HepG2 (cell line): ENCODE data around the gene THRB. TPM values are rescaled to one million over a fixed set of nuclear protein-coding genes. Genes with fewer than 3 reads are reported as not detected.

Experiments
- ARNT ChIP-seq: fragments of 450-650 bp; IDR thresholded peaks from 2 replicates; pipeline ENCODE4 v1.6.1; 2017
- DPF2 ChIP-seq: sonication (generic); formaldehyde crosslinking; IDR thresholded peaks from 2 replicates; pipeline ENCODE4 v1.4.0; 2020; ENCODE audit warnings: mild to moderate bottlenecking, low read depth, missing genetic modification reagents, borderline replicate concordance
- FOXJ3 ChIP-seq: sonication (generic); formaldehyde crosslinking; IDR thresholded peaks from 2 replicates; pipeline ENCODE4 v1.4.0; 2020; ENCODE audit warnings: missing genetic modification reagents, mild to moderate bottlenecking, borderline replicate concordance
- FOXK2 ChIP-seq: fragments of 450-650 bp; IDR thresholded peaks from 2 replicates; pipeline ENCODE4 v1.6.1; 2016
- GLI4 ChIP-seq: sonication (generic); formaldehyde crosslinking; IDR thresholded peaks from 2 replicates; pipeline ENCODE4 v1.5.1; 2020; ENCODE audit warnings: missing genetic modification reagents, mild to moderate bottlenecking, moderate library complexity, borderline replicate concordance
- HNRNPLL ChIP-seq: fragments of 200-400 bp; formaldehyde crosslinking; IDR thresholded peaks from 2 replicates; pipeline ENCODE4 v1.6.1; 2017; ENCODE audit warnings: mild to moderate bottlenecking, low read depth, low read length; ENCODE audit not compliant: poor library complexity, severe bottlenecking
- LCORL ChIP-seq, 2 experiments: fragments of 450-650 bp in 1 of 2; sonication (generic) in 1 of 2; formaldehyde crosslinking in 1 of 2; IDR thresholded peaks; 2 replicates each; pipeline versions ENCODE4 v1.5.0 to v1.6.1; 2017 to 2020; ENCODE audit warnings: antibody characterized with exemption in 1 of 2, missing genetic modification reagents in 1 of 2
- NFATC3 ChIP-seq: sonication (generic); formaldehyde crosslinking; IDR thresholded peaks from 2 replicates; pipeline ENCODE4 v1.5.1; 2020; ENCODE audit warnings: mild to moderate bottlenecking, missing genetic modification reagents
- SNAI1 ChIP-seq: sonication (generic); formaldehyde crosslinking; IDR thresholded peaks from 2 replicates; pipeline ENCODE4 v1.5.0; 2020; ENCODE audit warnings: mild to moderate bottlenecking, missing genetic modification reagents, borderline replicate concordance
- SRSF4 ChIP-seq: fragments of 200-400 bp; formaldehyde crosslinking; IDR thresholded peaks from one replicate; pipeline ENCODE4 v1.6.1; 2018; ENCODE audit warnings: mild to moderate bottlenecking, low read depth, low read length, moderate library complexity; ENCODE audit not compliant: poor library complexity, severe bottlenecking
- TAF15 ChIP-seq: fragments of 200-400 bp; formaldehyde crosslinking; IDR thresholded peaks from one replicate; pipeline ENCODE4 v1.6.1; 2018; ENCODE audit warnings: mild to moderate bottlenecking, low read depth, low read length; ENCODE audit not compliant: poor library complexity, severe bottlenecking
- WIZ ChIP-seq: sonication (generic); formaldehyde crosslinking; IDR thresholded peaks from 2 replicates; pipeline ENCODE4 v1.5.1; 2020; ENCODE audit warnings: mild to moderate bottlenecking, missing genetic modification reagents
- ZBTB21 ChIP-seq: sonication (generic); formaldehyde crosslinking; IDR thresholded peaks from 2 replicates; pipeline ENCODE4 v1.4.0; 2020; ENCODE audit warnings: missing genetic modification reagents
- ZFY ChIP-seq: sonication (generic); formaldehyde crosslinking; IDR thresholded peaks from 2 replicates; pipeline ENCODE4 v1.4.0; 2020; ENCODE audit warnings: missing genetic modification reagents
- ZNF234 ChIP-seq: sonication (generic); formaldehyde crosslinking; conservative IDR thresholded peaks from 2 replicates; pipeline ENCODE4 v1.5.1; 2020; ENCODE audit warnings: mild to moderate bottlenecking, missing genetic modification reagents
- ZNF282 ChIP-seq: fragments of 450-650 bp; IDR thresholded peaks from 2 replicates; pipeline ENCODE4 v1.6.1; 2018; ENCODE audit not compliant: partially characterized antibody
- ZNF335 ChIP-seq: sonication (generic); formaldehyde crosslinking; IDR thresholded peaks from 2 replicates; pipeline ENCODE4 v1.4.0; 2020; ENCODE audit warnings: missing genetic modification reagents
- ZNF546 ChIP-seq: sonication (generic); formaldehyde crosslinking; conservative IDR thresholded peaks from 2 replicates; pipeline ENCODE4 v1.8.1; 2023; ENCODE audit warnings: mild to moderate bottlenecking, missing genetic modification reagents
- ZNF564 ChIP-seq: sonication (generic); formaldehyde crosslinking; IDR thresholded peaks from 2 replicates; pipeline ENCODE4 v1.8.1; 2023; ENCODE audit warnings: mild to moderate bottlenecking, missing genetic modification reagents
- ZNF773 ChIP-seq: sonication (generic); formaldehyde crosslinking; IDR thresholded peaks from 2 replicates; pipeline ENCODE4 v1.4.0; 2020; ENCODE audit warnings: missing genetic modification reagents, borderline replicate concordance
- polyA plus RNA-seq, 8 experiments: library from polyadenylated mRNA; depleted of rRNA in 3 of 8; stranded (reverse) in 7 of 8; unstranded in 1 of 8; fragments of >200 nt; fragmentation: Illumina TruSeq in 4 of 8; extraction: Trizol in 4 of 8; gene quantifications; 2 replicates each; pipeline versions ENCODE4 v1.2.1 to v1.2.3, GENCODE V29; 2011 to 2016; ENCODE audit warnings: low read depth in 4 of 8, missing spikeins in 1 of 8, mixed read lengths in 1 of 8; ENCODE audit not compliant: insufficient read depth in 1 of 8
- total RNA-seq, 5 experiments: library from RNA; depleted of rRNA; stranded (reverse); fragments of >200 nt; fragmentation: Illumina TruSeq; extraction: Trizol; gene quantifications; 2 replicates each; pipeline ENCODE4 v1.2.3, GENCODE V29; 2016; ENCODE audit warnings: low read depth in 1 of 5
- TF ChIP-seq, protein P1 (sequence below): sonication (generic); formaldehyde crosslinking; IDR thresholded peaks from 2 replicates; pipeline ENCODE4 v1.5.0; 2020; ENCODE audit warnings: missing genetic modification reagents
- TF ChIP-seq, protein P2 (sequence below): sonication (generic); formaldehyde crosslinking; IDR thresholded peaks from 2 replicates; pipeline ENCODE4 v1.4.0; 2020; ENCODE audit warnings: mild to moderate bottlenecking, missing genetic modification reagents
- TF ChIP-seq, protein P3 (sequence below): sonication (generic); formaldehyde crosslinking; IDR thresholded peaks from 2 replicates; pipeline ENCODE4 v1.9.0; 2021; ENCODE audit warnings: missing genetic modification reagents, mild to moderate bottlenecking, borderline replicate concordance
- TF ChIP-seq, protein P4 (sequence below): sonication (generic); formaldehyde crosslinking; IDR thresholded peaks from 2 replicates; pipeline ENCODE4 v1.9.0; 2021; ENCODE audit warnings: missing genetic modification reagents, borderline replicate concordance

The THRB gene
- total and polyA plus RNA-seq, 2 of the 13 experiments (the other 11 are each of a cell fraction or from before 2014, with no cell fraction given): 4.7 to 22.7 TPM

- TF ChIP-seq ZNF546 (CRISPR knock-in tag) (no peak), SNAI1 (CRISPR knock-in tag) (0 out of 2 replicates have a peak, but pooled peaks have one; percentile 51), ZNF564 (CRISPR knock-in tag) (no peak), ZFY (CRISPR knock-in tag) (peak; percentile 51; the same call in 1 of the 2 replicates), NFATC3 (CRISPR knock-in tag) (no peak), ARNT (no peak), LCORL (IDR thresholded peaks at IDR 0.05) (no peak), LCORL (CRISPR knock-in tag; IDR thresholded peaks at IDR 0.05) (peak; percentile 85), HNRNPLL (no peak), GLI4 (no peak), SRSF4 (no peak), DPF2 (CRISPR knock-in tag) (peak; percentile 87), TAF15 (no peak), WIZ (CRISPR knock-in tag) (0 out of 2 replicates have a peak, but pooled peaks have one; percentile 59), ZNF282 (no peak), ZNF773 (CRISPR knock-in tag) (no peak), FOXJ3 (CRISPR knock-in tag) (peak; percentile 94; the same call in 1 of the 2 replicates), ZNF335 (CRISPR knock-in tag) (peak; percentile 63; the same call in 1 of the 2 replicates), ZNF234 (CRISPR knock-in tag) (no peak), FOXK2 (no peak), ZBTB21 (CRISPR knock-in tag) (peak; percentile 26; the same call in 1 of the 2 replicates)
- TF ChIP-seq, protein P1, sequence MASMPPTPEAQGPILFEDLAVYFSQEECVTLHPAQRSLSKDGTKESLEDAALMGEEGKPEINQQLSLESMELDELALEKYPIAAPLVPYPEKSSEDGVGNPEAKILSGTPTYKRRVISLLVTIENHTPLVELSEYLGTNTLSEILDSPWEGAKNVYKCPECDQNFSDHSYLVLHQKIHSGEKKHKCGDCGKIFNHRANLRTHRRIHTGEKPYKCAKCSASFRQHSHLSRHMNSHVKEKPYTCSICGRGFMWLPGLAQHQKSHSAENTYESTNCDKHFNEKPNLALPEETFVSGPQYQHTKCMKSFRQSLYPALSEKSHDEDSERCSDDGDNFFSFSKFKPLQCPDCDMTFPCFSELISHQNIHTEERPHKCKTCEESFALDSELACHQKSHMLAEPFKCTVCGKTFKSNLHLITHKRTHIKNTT (CRISPR knock-in tag): no peak
- TF ChIP-seq, protein P2, sequence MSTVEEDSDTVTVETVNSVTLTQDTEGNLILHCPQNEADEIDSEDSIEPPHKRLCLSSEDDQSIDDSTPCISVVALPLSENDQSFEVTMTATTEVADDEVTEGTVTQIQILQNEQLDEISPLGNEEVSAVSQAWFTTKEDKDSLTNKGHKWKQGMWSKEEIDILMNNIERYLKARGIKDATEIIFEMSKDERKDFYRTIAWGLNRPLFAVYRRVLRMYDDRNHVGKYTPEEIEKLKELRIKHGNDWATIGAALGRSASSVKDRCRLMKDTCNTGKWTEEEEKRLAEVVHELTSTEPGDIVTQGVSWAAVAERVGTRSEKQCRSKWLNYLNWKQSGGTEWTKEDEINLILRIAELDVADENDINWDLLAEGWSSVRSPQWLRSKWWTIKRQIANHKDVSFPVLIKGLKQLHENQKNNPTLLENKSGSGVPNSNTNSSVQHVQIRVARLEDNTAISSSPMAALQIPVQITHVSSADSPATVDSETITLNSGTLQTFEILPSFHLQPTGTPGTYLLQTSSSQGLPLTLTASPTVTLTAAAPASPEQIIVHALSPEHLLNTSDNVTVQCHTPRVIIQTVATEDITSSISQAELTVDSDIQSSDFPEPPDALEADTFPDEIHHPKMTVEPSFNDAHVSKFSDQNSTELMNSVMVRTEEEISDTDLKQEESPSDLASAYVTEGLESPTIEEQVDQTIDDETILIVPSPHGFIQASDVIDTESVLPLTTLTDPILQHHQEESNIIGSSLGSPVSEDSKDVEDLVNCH (CRISPR knock-in tag): no peak
- TF ChIP-seq, protein P3, sequence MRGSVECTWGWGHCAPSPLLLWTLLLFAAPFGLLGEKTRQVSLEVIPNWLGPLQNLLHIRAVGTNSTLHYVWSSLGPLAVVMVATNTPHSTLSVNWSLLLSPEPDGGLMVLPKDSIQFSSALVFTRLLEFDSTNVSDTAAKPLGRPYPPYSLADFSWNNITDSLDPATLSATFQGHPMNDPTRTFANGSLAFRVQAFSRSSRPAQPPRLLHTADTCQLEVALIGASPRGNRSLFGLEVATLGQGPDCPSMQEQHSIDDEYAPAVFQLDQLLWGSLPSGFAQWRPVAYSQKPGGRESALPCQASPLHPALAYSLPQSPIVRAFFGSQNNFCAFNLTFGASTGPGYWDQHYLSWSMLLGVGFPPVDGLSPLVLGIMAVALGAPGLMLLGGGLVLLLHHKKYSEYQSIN (CRISPR knock-in tag): no peak
- TF ChIP-seq, protein P4, sequence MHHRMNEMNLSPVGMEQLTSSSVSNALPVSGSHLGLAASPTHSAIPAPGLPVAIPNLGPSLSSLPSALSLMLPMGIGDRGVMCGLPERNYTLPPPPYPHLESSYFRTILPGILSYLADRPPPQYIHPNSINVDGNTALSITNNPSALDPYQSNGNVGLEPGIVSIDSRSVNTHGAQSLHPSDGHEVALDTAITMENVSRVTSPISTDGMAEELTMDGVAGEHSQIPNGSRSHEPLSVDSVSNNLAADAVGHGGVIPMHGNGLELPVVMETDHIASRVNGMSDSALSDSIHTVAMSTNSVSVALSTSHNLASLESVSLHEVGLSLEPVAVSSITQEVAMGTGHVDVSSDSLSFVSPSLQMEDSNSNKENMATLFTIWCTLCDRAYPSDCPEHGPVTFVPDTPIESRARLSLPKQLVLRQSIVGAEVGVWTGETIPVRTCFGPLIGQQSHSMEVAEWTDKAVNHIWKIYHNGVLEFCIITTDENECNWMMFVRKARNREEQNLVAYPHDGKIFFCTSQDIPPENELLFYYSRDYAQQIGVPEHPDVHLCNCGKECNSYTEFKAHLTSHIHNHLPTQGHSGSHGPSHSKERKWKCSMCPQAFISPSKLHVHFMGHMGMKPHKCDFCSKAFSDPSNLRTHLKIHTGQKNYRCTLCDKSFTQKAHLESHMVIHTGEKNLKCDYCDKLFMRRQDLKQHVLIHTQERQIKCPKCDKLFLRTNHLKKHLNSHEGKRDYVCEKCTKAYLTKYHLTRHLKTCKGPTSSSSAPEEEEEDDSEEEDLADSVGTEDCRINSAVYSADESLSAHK (CRISPR knock-in tag): no peak
These were observed 43.1 kb downstream of the THRB start (continued) for GRCh38 chr3:24451461-24452099.
